Liver (tissue), 9 donors: ENCODE results near the gene NPTX2. TPM values are rescaled to one million over a fixed set of nuclear protein-coding genes. Genes with fewer than 3 reads are reported as not detected.

Source experiments
- DNase-seq: peaks from one replicate; pipeline ENCODE4 v3.0.0-alpha.2; 2017; ENCODE audit warnings: low spot score
- H3K27ac ChIP-seq, 2 donors: one replicate each; pipeline ENCODE4 v1.7.0; 2013; ENCODE audit warnings: inconsistent platforms in 2 of 2, low read length in 2 of 2, control low read depth in 1 of 2, low read depth in 1 of 2, mild to moderate bottlenecking in 1 of 2
- H3K27me3 ChIP-seq, 4 donors: one replicate each; pipeline versions ENCODE4 v1.6.1 to v1.7.0; 2013; ENCODE audit warnings: low read length in 3 of 4, inconsistent platforms in 1 of 4, mild to moderate bottlenecking in 1 of 4, moderate library complexity in 1 of 4; ENCODE audit not compliant: control insufficient read depth in 4 of 4, insufficient read depth in 4 of 4
- H3K36me3 ChIP-seq, 4 donors: one replicate each; pipeline versions ENCODE4 v1.6.1 to v1.7.0; 2013; ENCODE audit warnings: low read length in 3 of 4, mild to moderate bottlenecking in 3 of 4, low read depth in 1 of 4, moderate library complexity in 1 of 4; ENCODE audit not compliant: control insufficient read depth in 4 of 4, insufficient read depth in 3 of 4
- H3K4me1 ChIP-seq, 4 donors: one replicate each; pipeline versions ENCODE4 v1.6.1 to v1.7.0; 2013; ENCODE audit warnings: low read length in 3 of 4, mild to moderate bottlenecking in 3 of 4, moderate library complexity in 1 of 4; ENCODE audit not compliant: control insufficient read depth in 4 of 4, insufficient read depth in 4 of 4
- H3K4me3 ChIP-seq, 3 donors: one replicate each; pipeline versions ENCODE4 v1.6.1 to v1.7.0; 2013; ENCODE audit warnings: low read length in 3 of 3, control low read depth in 1 of 3, low read depth in 1 of 3, mild to moderate bottlenecking in 1 of 3
- H3K9ac ChIP-seq, 2 donors: one replicate each; pipeline ENCODE4 v1.7.0; 2013; ENCODE audit warnings: low read length in 2 of 2, mild to moderate bottlenecking in 2 of 2, moderate library complexity in 2 of 2, control low read depth in 1 of 2, low read depth in 1 of 2
- H3K9me3 ChIP-seq, 4 donors: one replicate each; pipeline versions ENCODE4 v1.6.1 to v1.7.0; 2013; ENCODE audit warnings: low read length in 3 of 4; ENCODE audit not compliant: control insufficient read depth in 4 of 4
- EGR1 ChIP-seq, 2 donors: IDR thresholded peaks; 2 replicates each; pipeline ENCODE4 v1.6.1; 2016 to 2018; ENCODE audit warnings: antibody characterized with exemption in 2 of 2, low read depth in 2 of 2
- FOXA1 ChIP-seq: IDR thresholded peaks from 2 replicates; pipeline ENCODE4 v1.6.1; 2016; ENCODE audit warnings: antibody characterized with exemption
- GABPA ChIP-seq, 2 donors: IDR thresholded peaks in 1 of 2; conservative IDR thresholded peaks in 1 of 2; 2 replicates each; pipeline ENCODE4 v1.6.1; 2016; ENCODE audit warnings: antibody characterized with exemption in 2 of 2, mild to moderate bottlenecking in 1 of 2, moderate library complexity in 1 of 2
- HNF4A ChIP-seq, 2 donors: conservative IDR thresholded peaks; 2 replicates each; pipeline ENCODE4 v1.6.1; 2016; ENCODE audit warnings: antibody characterized with exemption in 2 of 2, mild to moderate bottlenecking in 2 of 2
- JUND ChIP-seq, 2 donors: IDR thresholded peaks; 2 replicates each; pipeline ENCODE4 v1.6.1; 2016; ENCODE audit warnings: antibody characterized with exemption in 2 of 2
- NR2F2 ChIP-seq: IDR thresholded peaks from 2 replicates; pipeline ENCODE4 v1.6.1; 2016; ENCODE audit warnings: antibody characterized with exemption
- RAD21 ChIP-seq, 2 donors: IDR thresholded peaks; 2 replicates each; pipeline ENCODE4 v1.6.1; 2016; ENCODE audit warnings: antibody characterized with exemption in 2 of 2, mild to moderate bottlenecking in 2 of 2
- RXRA ChIP-seq, 2 donors: IDR thresholded peaks; 2 replicates each; pipeline ENCODE4 v1.6.1; 2017 to 2018; ENCODE audit warnings: antibody characterized with exemption in 2 of 2, mild to moderate bottlenecking in 1 of 2
- TAF1 ChIP-seq: conservative IDR thresholded peaks from 2 replicates; pipeline ENCODE4 v1.6.1; 2016; ENCODE audit warnings: antibody characterized with exemption, mild to moderate bottlenecking
- YY1 ChIP-seq: IDR thresholded peaks from 2 replicates; pipeline ENCODE4 v1.6.1; 2016; ENCODE audit warnings: antibody characterized with exemption, mild to moderate bottlenecking
- WGBS: extraction: QIAGEN DNeasy Blood & Tissue Kit; methylation state at CpG from one replicate; pipeline ENCODE4 v1.1.7; 2013; 5-methylcytosine and 5-hydroxymethylcytosine counted together
- polyA plus RNA-seq, 2 donors: library from polyadenylated mRNA; stranded (reverse) in 1 of 2; unstranded in 1 of 2; fragments of 200-250 nt in 1 of 2; fragments of >200 nt in 1 of 2; fragmentation: Nextera tagmentation in 1 of 2; extraction: Ambion mirVana in 1 of 2; gene quantifications; one replicate each; pipeline versions ENCODE4 v1.2.1 to v1.2.3, GENCODE V29; 2013 to 2015
- total RNA-seq, 2 donors: library from RNA; depleted of rRNA; stranded (reverse); fragments of >200 nt; gene quantifications; one replicate each; pipeline ENCODE4 v1.2.3, GENCODE V29; 2014
- TF ChIP-seq, protein P1 (sequence below): IDR thresholded peaks from 2 replicates; pipeline ENCODE4 v1.6.1; 2016; ENCODE audit warnings: antibody characterized with exemption
- TF ChIP-seq, protein P2 (sequence below): IDR thresholded peaks from 2 replicates; pipeline ENCODE4 v1.6.1; 2016; ENCODE audit warnings: antibody characterized with exemption, mild to moderate bottlenecking
- TF ChIP-seq, protein P3 (sequence below): IDR thresholded peaks from 2 replicates; pipeline ENCODE4 v1.6.1; 2016; ENCODE audit warnings: antibody characterized with exemption
- TF ChIP-seq, protein P4 (sequence below): IDR thresholded peaks from 2 replicates; pipeline ENCODE4 v1.6.1; 2016; ENCODE audit warnings: antibody characterized with exemption
- TF ChIP-seq, protein P5 (sequence below): fragments of 150-350 bp; IDR thresholded peaks from 2 replicates; pipeline ENCODE4 v1.5.1; 2017; ENCODE audit warnings: improper control_type of control experiment, low read depth, low read length; ENCODE audit not compliant: missing input control
- donor health status: healthy.
- donor health status: healthy.
- donor health status: healthy.
- donor health status: healthy.
- donor health status: healthy.

The NPTX2 gene
- total and polyA plus RNA-seq, 4 donors = 0.09 to 1.5 (median 0.58) TPM

DNA sequence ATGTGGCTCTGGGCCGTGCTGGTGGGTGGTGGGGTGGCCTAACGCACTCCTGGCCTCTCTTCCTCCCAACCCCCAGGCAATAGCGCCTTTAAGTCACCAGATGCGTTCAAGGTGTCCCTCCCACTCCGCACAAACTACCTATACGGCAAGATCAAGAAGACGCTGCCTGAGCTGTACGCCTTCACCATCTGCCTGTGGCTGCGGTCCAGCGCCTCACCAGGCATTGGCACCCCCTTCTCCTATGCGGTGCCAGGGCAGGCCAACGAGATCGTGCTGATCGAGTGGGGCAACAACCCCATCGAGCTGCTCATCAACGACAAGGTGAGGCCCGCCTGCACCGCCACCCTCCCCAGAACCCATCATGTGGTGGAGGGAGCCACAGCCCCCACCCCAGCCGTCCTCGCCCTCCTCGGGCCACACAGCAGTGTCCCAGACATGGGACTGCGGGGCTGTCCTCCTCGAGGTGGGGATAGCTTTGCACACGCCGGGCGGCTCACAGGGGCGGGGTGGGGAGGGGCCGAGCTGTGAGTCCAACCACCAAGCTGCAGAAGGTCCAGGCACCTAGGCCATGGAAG is 7.8 kb downstream of the NPTX2 start:
- Histone ChIP-seq H3K4me3 (no peak overlapping the region), H3K27ac (no peak overlapping the region), H3K36me3 (no peaks in the 10 kb centered on the region), H3K9ac (no peak overlapping the region), H3K4me1 (peaks cover 0 to 8% (median 6%) of the 10 kb centered on the region in 4 donors), H3K9me3 (peaks cover 0 to 1% (median 0%) of the 10 kb centered on the region in 4 donors), H3K27me3 (peaks cover 0 to 11% (median 3%) of the 10 kb centered on the region in 4 donors)
- no peak for DNase-seq
- WGBS = 93% methylated on average over 28 of the region's 28 CpGs
- TF ChIP-seq FOXA1 (no peak), GABPA (IDR thresholded peaks at IDR 0.05 in 1 of 2, conservative IDR thresholded peaks at IDR 0.05 in 1 of 2) (no peak), JUND (IDR thresholded peaks at IDR 0.05) (no peak), YY1 (no peak)
- TF ChIP-seq, protein P1, sequence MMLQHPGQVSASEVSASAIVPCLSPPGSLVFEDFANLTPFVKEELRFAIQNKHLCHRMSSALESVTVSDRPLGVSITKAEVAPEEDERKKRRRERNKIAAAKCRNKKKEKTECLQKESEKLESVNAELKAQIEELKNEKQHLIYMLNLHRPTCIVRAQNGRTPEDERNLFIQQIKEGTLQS = no peak
- TF ChIP-seq, protein P2, sequence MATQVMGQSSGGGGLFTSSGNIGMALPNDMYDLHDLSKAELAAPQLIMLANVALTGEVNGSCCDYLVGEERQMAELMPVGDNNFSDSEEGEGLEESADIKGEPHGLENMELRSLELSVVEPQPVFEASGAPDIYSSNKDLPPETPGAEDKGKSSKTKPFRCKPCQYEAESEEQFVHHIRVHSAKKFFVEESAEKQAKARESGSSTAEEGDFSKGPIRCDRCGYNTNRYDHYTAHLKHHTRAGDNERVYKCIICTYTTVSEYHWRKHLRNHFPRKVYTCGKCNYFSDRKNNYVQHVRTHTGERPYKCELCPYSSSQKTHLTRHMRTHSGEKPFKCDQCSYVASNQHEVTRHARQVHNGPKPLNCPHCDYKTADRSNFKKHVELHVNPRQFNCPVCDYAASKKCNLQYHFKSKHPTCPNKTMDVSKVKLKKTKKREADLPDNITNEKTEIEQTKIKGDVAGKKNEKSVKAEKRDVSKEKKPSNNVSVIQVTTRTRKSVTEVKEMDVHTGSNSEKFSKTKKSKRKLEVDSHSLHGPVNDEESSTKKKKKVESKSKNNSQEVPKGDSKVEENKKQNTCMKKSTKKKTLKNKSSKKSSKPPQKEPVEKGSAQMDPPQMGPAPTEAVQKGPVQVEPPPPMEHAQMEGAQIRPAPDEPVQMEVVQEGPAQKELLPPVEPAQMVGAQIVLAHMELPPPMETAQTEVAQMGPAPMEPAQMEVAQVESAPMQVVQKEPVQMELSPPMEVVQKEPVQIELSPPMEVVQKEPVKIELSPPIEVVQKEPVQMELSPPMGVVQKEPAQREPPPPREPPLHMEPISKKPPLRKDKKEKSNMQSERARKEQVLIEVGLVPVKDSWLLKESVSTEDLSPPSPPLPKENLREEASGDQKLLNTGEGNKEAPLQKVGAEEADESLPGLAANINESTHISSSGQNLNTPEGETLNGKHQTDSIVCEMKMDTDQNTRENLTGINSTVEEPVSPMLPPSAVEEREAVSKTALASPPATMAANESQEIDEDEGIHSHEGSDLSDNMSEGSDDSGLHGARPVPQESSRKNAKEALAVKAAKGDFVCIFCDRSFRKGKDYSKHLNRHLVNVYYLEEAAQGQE = no peak

DNA sequence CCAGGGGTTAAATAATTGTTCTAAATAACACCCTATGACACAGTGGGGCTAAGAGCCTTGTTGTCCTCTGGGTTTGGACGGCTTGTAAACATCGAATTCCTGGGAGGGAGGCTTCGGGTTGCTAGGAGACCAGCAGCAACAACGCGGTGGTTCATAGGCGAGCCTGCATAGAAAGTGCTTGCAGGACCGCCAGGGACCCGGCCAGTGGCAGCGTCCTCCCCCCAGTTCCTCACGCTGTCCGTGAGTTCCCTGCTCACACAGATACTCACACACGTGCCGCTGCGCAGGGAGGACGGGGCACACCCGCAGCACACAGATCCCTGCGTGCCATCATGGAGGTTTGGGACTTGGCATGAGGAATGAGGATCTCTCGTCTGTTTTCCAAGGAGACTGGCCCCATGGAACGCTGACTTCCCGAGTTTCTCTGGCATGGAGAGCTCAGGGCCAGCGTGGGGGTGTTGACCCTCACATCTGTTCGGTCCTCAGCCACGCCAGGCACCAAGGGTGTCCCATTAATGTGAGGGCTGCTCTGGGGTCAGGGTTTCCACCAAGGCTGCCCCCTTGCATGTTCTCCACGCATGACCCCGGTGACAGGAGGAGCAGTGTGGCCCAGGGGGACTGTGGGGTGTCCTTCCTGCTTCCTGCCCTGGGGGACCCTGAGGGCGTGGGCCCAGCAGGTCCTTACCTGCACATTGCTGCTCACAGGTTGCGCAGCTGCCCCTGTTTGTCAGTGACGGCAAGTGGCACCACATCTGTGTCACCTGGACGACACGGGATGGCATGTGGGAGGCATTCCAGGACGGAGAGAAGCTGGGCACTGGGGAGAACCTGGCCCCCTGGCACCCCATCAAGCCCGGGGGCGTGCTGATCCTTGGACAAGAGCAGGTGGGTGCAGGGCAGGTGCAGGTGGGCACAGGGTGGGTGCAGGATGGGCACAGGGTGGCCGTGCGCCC is 9.7 kb downstream of the NPTX2 start:
- H3K9ac ChIP-seq = no peak overlapping the region
- no peak for DNase-seq
- TF ChIP-seq, protein P3, sequence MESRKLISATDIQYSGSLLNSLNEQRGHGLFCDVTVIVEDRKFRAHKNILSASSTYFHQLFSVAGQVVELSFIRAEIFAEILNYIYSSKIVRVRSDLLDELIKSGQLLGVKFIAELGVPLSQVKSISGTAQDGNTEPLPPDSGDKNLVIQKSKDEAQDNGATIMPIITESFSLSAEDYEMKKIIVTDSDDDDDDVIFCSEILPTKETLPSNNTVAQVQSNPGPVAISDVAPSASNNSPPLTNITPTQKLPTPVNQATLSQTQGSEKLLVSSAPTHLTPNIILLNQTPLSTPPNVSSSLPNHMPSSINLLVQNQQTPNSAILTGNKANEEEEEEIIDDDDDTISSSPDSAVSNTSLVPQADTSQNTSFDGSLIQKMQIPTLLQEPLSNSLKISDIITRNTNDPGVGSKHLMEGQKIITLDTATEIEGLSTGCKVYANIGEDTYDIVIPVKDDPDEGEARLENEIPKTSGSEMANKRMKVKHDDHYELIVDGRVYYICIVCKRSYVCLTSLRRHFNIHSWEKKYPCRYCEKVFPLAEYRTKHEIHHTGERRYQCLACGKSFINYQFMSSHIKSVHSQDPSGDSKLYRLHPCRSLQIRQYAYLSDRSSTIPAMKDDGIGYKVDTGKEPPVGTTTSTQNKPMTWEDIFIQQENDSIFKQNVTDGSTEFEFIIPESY = no peak
- TF ChIP-seq NR2F2 (no peak), YY1 (no peak), EGR1 (IDR thresholded peaks at IDR 0.05; ENCODE audit: low read depth in 2 of 2) (no peak), RXRA (IDR thresholded peaks at IDR 0.05) (no peak), JUND (IDR thresholded peaks at IDR 0.05) (no peak), RAD21 (IDR thresholded peaks at IDR 0.05) (no peak), TAF1 (no peak), HNF4A (conservative IDR thresholded peaks at IDR 0.05) (no peak)
- TF ChIP-seq, protein P1 = no peak
- TF ChIP-seq, protein P2 = no peak
- TF ChIP-seq, protein P4, sequence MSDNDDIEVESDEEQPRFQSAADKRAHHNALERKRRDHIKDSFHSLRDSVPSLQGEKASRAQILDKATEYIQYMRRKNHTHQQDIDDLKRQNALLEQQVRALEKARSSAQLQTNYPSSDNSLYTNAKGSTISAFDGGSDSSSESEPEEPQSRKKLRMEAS = no peak
- TF ChIP-seq, protein P5, sequence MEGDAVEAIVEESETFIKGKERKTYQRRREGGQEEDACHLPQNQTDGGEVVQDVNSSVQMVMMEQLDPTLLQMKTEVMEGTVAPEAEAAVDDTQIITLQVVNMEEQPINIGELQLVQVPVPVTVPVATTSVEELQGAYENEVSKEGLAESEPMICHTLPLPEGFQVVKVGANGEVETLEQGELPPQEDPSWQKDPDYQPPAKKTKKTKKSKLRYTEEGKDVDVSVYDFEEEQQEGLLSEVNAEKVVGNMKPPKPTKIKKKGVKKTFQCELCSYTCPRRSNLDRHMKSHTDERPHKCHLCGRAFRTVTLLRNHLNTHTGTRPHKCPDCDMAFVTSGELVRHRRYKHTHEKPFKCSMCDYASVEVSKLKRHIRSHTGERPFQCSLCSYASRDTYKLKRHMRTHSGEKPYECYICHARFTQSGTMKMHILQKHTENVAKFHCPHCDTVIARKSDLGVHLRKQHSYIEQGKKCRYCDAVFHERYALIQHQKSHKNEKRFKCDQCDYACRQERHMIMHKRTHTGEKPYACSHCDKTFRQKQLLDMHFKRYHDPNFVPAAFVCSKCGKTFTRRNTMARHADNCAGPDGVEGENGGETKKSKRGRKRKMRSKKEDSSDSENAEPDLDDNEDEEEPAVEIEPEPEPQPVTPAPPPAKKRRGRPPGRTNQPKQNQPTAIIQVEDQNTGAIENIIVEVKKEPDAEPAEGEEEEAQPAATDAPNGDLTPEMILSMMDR = no peak
- H3K4me1 ChIP-seq = peaks cover 0 to 5% (median 4%) of the 10 kb centered on the region in 4 donors
- peaks cover 0 to 1% (median 0%) of the 10 kb centered on the region in 4 donors for H3K9me3 ChIP-seq
- H3K27me3 ChIP-seq = peaks cover 0 to 11% (median 2%) of the 10 kb centered on the region in 4 donors
- H3K4me3 ChIP-seq = no peak overlapping the region
- H3K36me3 ChIP-seq = no peaks in the 10 kb centered on the region
- no peak overlapping the region for H3K27ac ChIP-seq
- 62% methylated on average over 35 of the region's 35 CpGs for WGBS
